ENCODE data around the gene DDX24. TPM values are rescaled to one million over a fixed set of nuclear protein-coding genes. Genes with fewer than 3 reads are reported as not detected.

Gene DDX24
- polyA plus RNA-seq, 2 of the 4 experiments (the other 2 are of a cell fraction) = 121 to 161 TPM

DNA sequence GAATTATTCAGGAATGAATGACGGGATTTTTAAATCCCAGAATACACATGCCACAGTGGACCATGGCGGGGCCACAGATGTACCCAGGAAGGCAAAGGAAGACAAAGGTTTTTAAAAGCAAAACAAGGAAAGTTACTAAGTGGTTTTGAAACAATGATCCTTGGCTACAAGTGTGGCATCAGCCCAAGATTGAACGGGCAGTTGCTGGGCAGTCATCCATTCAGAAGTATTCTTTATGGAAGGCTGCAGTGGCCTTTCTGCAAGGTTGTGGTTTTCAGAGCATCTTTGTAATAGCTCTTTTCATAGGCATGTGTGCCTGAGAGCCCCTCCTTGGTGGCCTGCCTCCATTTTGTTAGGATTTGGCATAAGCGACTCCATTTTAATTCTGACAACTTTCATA, 16.1 kb upstream of the DDX24 start:
- Histone ChIP-seq H3K4me1 (no peaks in the 10 kb centered on the region; the same call in 2 of the 3 replicates), H3K9me3 (no peaks in the 10 kb centered on the region), H3K27ac (no peak overlapping the region), H3K4me3 (no peak overlapping the region), H3K4me2 (no peak overlapping the region)
- WGBS (ENCODE audit: missing lambda C conversion rate) = 96% methylated on average over 4 of the region's 4 CpGs
- ChIA-PET POLR2A (no interaction called here), CTCF (interaction anchor here (0.8 to 1.1 kb wide), 3 partner anchors 11 to 112 kb away, joined by 3 to 4 read pairs (median 3); no protein-coding TSS in a partner anchor)
- FAIRE-seq (no peak), DNase-seq (ENCODE audit: low read depth in 1 of 2, low spot score in 1 of 2) (no peak), ATAC-seq (no peak)
- TF ChIP-seq KDM1A (IDR thresholded peaks at IDR 0.05; ENCODE audit: low read depth) = no peak
- TF ChIP-seq, protein P1, sequence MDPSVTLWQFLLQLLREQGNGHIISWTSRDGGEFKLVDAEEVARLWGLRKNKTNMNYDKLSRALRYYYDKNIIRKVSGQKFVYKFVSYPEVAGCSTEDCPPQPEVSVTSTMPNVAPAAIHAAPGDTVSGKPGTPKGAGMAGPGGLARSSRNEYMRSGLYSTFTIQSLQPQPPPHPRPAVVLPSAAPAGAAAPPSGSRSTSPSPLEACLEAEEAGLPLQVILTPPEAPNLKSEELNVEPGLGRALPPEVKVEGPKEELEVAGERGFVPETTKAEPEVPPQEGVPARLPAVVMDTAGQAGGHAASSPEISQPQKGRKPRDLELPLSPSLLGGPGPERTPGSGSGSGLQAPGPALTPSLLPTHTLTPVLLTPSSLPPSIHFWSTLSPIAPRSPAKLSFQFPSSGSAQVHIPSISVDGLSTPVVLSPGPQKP (IDR thresholded peaks at IDR 0.05; ENCODE audit: low read depth, low read length) = no peak

DNA sequence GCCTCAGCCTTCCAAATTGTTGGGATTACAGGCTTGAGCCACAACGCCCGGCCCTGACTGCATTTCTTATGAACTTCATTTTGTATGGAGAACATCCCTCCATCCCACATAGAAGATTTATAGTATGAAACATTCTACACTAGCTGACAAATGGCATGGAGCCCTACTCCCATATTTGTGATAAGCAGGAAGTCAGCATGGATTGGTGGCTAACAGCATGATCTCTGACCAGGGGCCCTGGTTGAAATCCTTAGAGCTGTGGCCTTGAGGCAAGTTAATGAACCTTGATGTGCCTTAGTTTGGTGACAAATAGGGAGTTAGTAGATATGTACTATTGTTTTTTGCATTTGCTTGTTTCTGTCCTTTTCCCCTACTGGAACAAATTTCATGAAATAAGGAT, 12.4 kb upstream of the DDX24 start:
- Histone ChIP-seq H3K4me2 (no peak overlapping the region), H3K4me3 (no peak overlapping the region), H3K4me1 (no peaks in the 10 kb centered on the region), H3K27ac (no peak overlapping the region), H3K9me3 (no peaks in the 10 kb centered on the region)
- 100% methylated on average over 2 of the region's 2 CpGs for WGBS (ENCODE audit: missing lambda C conversion rate)
- FAIRE-seq (no peak), ATAC-seq (no peak), DNase-seq (ENCODE audit: low read depth in 1 of 2, low spot score in 1 of 2) (no peak)
- ChIA-PET CTCF (no interaction called here), POLR2A (no interaction called here)
- TF ChIP-seq, protein P2, sequence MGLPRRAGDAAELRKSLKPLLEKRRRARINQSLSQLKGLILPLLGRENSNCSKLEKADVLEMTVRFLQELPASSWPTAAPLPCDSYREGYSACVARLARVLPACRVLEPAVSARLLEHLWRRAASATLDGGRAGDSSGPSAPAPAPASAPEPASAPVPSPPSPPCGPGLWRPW (IDR thresholded peaks at IDR 0.05) = no peak
- TF ChIP-seq CEBPB (IDR thresholded peaks at IDR 0.05) (no peak), JUN (IDR thresholded peaks at IDR 0.05) (no peak), HOXB13 (CRISPR knock-in tag; IDR thresholded peaks at IDR 0.05; ENCODE audit: low read depth) (no peak), RARB (CRISPR knock-in tag; IDR thresholded peaks at IDR 0.05) (no peak), RCOR1 (IDR thresholded peaks at IDR 0.05; ENCODE audit: low read depth, low read length) (no peak), TP53 (CRISPR knock-in tag; IDR thresholded peaks at IDR 0.05) (no peak), NR3C1 (IDR thresholded peaks at IDR 0.05) (no peak), RFX5 (IDR thresholded peaks at IDR 0.05) (no peak), CBX2 (IDR thresholded peaks at IDR 0.05; ENCODE audit: borderline replicate concordance, low read depth) (no peak), KDM1A (IDR thresholded peaks at IDR 0.05; ENCODE audit: low read depth) (no peak), ZC3H11A (IDR thresholded peaks at IDR 0.05) (no peak), MAZ (IDR thresholded peaks at IDR 0.05; ENCODE audit: borderline replicate concordance, low read depth, low read length) (no peak), POLR2AphosphoS2 (conservative IDR thresholded peaks at IDR 0.05; ENCODE audit: low read length) (no peak), RNF2 (IDR thresholded peaks at IDR 0.05; ENCODE audit: borderline replicate concordance, low read depth) (no peak), JUNB (IDR thresholded peaks at IDR 0.05) (no peak)
- TF ChIP-seq, protein P3, sequence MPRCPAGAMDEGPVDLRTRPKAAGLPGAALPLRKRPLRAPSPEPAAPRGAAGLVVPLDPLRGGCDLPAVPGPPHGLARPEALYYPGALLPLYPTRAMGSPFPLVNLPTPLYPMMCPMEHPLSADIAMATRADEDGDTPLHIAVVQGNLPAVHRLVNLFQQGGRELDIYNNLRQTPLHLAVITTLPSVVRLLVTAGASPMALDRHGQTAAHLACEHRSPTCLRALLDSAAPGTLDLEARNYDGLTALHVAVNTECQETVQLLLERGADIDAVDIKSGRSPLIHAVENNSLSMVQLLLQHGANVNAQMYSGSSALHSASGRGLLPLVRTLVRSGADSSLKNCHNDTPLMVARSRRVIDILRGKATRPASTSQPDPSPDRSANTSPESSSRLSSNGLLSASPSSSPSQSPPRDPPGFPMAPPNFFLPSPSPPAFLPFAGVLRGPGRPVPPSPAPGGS (IDR thresholded peaks at IDR 0.05) = no peak

DNA sequence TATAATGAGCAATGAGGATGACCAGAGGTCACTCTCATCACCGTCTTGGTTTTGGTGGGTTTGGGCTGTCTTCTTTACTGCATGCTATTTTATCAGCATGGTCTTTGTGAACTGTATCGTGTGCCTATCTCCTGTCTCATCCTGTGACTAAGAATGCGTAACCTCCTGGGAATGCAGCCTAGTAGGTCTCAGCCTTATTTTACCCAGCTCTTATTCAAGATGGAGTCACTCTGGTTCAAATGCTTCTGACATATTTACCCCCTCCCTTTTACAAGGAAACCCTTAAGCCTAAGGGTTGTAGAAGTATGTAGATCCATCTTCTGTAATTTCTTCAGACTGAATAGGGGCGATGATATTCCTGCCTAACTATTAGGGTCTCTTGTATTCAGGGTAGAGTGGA, 8.5 kb upstream of the DDX24 start:
- H3K9me3 ChIP-seq = no peaks in the 10 kb centered on the region
- ChIA-PET CTCF (interaction anchor here (1.2 to 1.3 kb wide), 3 partner anchors 10 to 47 kb away, joined by 3 to 5 read pairs (median 3); partner anchors contain the start of gene IFI27), POLR2A (no interaction called here)
- H3K4me2 ChIP-seq = no peak overlapping the region
- H3K27ac ChIP-seq = no peak overlapping the region
- no peaks in the 10 kb centered on the region for H3K4me1 ChIP-seq
- 71% methylated on average over 4 of the region's 4 CpGs for WGBS (ENCODE audit: missing lambda C conversion rate)
- ATAC-seq (no peak), FAIRE-seq (no peak), DNase-seq (ENCODE audit: low read depth in 1 of 2, low spot score in 1 of 2) (no peak)
- no peak for TF ChIP-seq KDM5A (IDR thresholded peaks at IDR 0.05)
- no peak for TF ChIP-seq RCOR1 (IDR thresholded peaks at IDR 0.05; ENCODE audit: low read depth, low read length)
- TF ChIP-seq, protein P4, sequence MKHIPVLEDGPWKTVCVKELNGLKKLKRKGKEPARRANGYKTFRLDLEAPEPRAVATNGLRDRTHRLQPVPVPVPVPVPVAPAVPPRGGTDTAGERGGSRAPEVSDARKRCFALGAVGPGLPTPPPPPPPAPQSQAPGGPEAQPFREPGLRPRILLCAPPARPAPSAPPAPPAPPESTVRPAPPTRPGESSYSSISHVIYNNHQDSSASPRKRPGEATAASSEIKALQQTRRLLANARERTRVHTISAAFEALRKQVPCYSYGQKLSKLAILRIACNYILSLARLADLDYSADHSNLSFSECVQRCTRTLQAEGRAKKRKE (CRISPR knock-in tag; IDR thresholded peaks at IDR 0.05; ENCODE audit: low read depth) = 0 out of 2 replicates have a peak, but pooled peaks have one; percentile 25
- TF ChIP-seq RNF2 (IDR thresholded peaks at IDR 0.05; ENCODE audit: borderline replicate concordance, low read depth) = no peak
- TF ChIP-seq, protein P5, sequence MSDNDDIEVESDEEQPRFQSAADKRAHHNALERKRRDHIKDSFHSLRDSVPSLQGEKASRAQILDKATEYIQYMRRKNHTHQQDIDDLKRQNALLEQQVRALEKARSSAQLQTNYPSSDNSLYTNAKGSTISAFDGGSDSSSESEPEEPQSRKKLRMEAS (IDR thresholded peaks at IDR 0.05) = no peak
- TF ChIP-seq CEBPB (IDR thresholded peaks at IDR 0.05) = no peak
- no peak for TF ChIP-seq MYC (IDR thresholded peaks at IDR 0.05; ENCODE audit: borderline replicate concordance, low read length)
- H3K4me3 ChIP-seq = no peak overlapping the region

Data from A549 (cell line).